Heart left ventricle (tissue), 13 donors: ENCODE measurements around the gene LMCD1.

ENCODE experiments used
- POLR2A ChIP-seq, 2 donors: fragments of 450-650 bp; IDR thresholded peaks; one replicate each; pipeline ENCODE4 v1.6.1; 2017; ENCODE audit warnings: antibody characterized with exemption in 2 of 2, mild to moderate bottlenecking in 2 of 2, moderate library complexity in 2 of 2
- TF ChIP-seq, protein P1 (sequence below), 12 donors: fragments of 200-600 bp; sonication (generic) in 4 of 12; IDR thresholded peaks; one replicate each; pipeline versions ENCODE4 v1.5.0 to v1.8.0; 2018 to 2022; ENCODE audit warnings: antibody characterized with exemption in 12 of 12, mild to moderate bottlenecking in 5 of 12
- donor health status: ischemic (EF 13 %, LVEDD 7.1; RV severe dilation, severe dysfunction).
- donor health status: DM: no; HTN: yes; CAD: no.
- donor health status: DM: no; HTN: no; CAD: no.
- donor health status: ischemic (EF 25% LVEDD 6.9; RV normal size, moderate dysfunction).
- donor health status: ischemic (EF 25% LVEDD 5.7; RV mildly dilated, moderate dysfunction).
- donor health status: ischemic (EF 35%, LVEDD 5.7; RV mildly dilated, moderate dysfunction).
- donor health status: nonischemic (EF 11% LVEDD 7.7; RV severe dilation, severe dysfunction).
- donor health status: DM: yes; HTN: yes; CAD: no.
- donor health status: PGD.
- donor health status: ischemic (EF 29% LVEDD 5.4; RV normal size, mild dysfunction).
- donor health status: nonischemic (EF 23%, LVEDD 6.1; RV moderate dilation, normal function).

DNA sequence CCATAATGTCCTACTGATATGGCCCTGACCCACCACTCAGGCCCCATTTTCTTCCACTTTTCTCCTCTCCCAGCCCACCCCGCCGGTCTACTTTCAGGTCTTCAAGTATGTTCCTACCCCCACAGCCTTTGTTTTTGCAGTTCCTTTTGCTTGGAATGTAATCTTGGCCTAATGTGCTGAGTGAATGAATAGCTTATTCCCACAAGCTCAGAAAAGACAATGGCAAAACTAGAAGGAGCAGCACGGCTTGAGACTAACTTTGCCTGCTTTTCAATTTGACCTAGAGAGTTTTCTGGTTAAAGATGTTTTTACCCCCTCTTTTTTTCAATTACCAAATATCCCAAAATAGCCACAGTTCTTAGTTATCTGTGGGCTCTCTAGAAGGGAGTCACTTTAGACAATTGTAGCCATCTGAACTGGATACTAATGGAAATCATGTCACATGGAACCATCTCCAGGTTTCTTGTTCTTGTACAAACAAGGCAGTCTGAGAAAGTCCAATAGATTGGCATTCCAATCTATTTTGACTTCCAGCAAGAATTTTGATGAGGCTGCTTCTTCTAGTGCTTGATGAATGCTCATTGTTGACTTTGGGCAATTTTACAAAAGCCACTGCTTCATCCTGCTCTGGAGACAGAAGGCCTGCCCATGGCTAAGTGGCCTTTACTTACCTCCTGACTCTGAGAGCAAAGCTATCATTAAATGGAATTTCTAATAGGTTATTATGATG lies 16.3 kb upstream of the LMCD1 start:
- TF ChIP-seq, protein P1, sequence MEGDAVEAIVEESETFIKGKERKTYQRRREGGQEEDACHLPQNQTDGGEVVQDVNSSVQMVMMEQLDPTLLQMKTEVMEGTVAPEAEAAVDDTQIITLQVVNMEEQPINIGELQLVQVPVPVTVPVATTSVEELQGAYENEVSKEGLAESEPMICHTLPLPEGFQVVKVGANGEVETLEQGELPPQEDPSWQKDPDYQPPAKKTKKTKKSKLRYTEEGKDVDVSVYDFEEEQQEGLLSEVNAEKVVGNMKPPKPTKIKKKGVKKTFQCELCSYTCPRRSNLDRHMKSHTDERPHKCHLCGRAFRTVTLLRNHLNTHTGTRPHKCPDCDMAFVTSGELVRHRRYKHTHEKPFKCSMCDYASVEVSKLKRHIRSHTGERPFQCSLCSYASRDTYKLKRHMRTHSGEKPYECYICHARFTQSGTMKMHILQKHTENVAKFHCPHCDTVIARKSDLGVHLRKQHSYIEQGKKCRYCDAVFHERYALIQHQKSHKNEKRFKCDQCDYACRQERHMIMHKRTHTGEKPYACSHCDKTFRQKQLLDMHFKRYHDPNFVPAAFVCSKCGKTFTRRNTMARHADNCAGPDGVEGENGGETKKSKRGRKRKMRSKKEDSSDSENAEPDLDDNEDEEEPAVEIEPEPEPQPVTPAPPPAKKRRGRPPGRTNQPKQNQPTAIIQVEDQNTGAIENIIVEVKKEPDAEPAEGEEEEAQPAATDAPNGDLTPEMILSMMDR (IDR thresholded peaks at IDR 0.05): no peak
- no peak for TF ChIP-seq POLR2A (IDR thresholded peaks at IDR 0.05)
